Measurements from ENCODE around the gene PPP2R3B. TPM values are rescaled to one million over a fixed set of nuclear protein-coding genes. Genes with fewer than 3 reads are reported as not detected.

PPP2R3B gene
- total RNA-seq, 1 experiment from 2014 or later = 19.1 TPM

- H4K20me1 ChIP-seq (ENCODE audit: insufficient read depth) = no peaks in the 10 kb centered on the region
Measured at GRCh38 chrX:336227-336626, 50.5 kb downstream of the PPP2R3B start.

DNA sequence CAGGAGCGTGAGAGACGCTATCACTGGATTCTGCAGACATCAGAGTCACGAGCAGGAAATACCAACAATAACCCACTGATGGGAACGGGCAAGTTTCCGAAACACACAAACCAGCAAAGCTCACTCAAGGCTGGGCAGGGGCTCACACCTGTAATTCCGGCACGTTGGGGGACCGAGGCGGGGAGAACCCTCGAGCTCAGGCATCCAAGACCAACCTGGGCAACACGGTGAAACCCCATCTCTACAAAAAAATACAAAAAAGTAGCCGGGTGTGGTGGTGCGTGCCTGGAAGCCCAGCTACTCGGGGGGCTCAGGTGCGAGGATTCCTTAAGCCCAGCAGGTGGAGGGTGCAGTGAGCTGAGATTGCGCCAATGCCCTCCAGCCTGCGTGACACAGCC lies 51.0 kb downstream of the PPP2R3B start:
- Histone ChIP-seq H3K9me2 (ENCODE audit: insufficient read depth) (no peaks in the 10 kb centered on the region), H3K79me2 (ENCODE audit: insufficient read depth, low read length) (no peaks in the 10 kb centered on the region), H3K27me3 (ENCODE audit: insufficient read depth, low read length) (no peaks in the 10 kb centered on the region), H4K20me1 (ENCODE audit: insufficient read depth) (no peaks in the 10 kb centered on the region), H3K9me3 (ENCODE audit: control insufficient read depth in 1 of 2, insufficient read depth in 1 of 2, low read depth in 1 of 2, low read length in 2 of 2) (no peaks in the 10 kb centered on the region), H3K36me3 (ENCODE audit: control insufficient read depth in 1 of 2, insufficient read depth in 2 of 2, low read length in 2 of 2) (no peaks in the 10 kb centered on the region), H3K4me2 (ENCODE audit: low read length) (no peak overlapping the region), H3K4me1 (ENCODE audit: control insufficient read depth in 1 of 2, insufficient read depth in 2 of 2, low read length in 2 of 2) (peaks cover 5 to 13% of the 10 kb centered on the region in 2 experiments; a peak in 2 of 4 replicates), H3K27ac (ENCODE audit: low read depth, low read length) (no peak overlapping the region), H2AFZ (ENCODE audit: low read depth, low read length, poor library complexity, severe bottlenecking) (no peak overlapping the region), H3K4me3 (replicated peaks in 1 of 2; ENCODE audit: low read depth in 1 of 2, low read length in 2 of 2) (no peak overlapping the region), H3K9ac (ENCODE audit: low read length) (no peak overlapping the region)
- TF ChIP-seq ZNF274 (IDR thresholded peaks at IDR 0.05; ENCODE audit: low read depth, low read length) = no peak
- TF ChIP-seq, protein P1, sequence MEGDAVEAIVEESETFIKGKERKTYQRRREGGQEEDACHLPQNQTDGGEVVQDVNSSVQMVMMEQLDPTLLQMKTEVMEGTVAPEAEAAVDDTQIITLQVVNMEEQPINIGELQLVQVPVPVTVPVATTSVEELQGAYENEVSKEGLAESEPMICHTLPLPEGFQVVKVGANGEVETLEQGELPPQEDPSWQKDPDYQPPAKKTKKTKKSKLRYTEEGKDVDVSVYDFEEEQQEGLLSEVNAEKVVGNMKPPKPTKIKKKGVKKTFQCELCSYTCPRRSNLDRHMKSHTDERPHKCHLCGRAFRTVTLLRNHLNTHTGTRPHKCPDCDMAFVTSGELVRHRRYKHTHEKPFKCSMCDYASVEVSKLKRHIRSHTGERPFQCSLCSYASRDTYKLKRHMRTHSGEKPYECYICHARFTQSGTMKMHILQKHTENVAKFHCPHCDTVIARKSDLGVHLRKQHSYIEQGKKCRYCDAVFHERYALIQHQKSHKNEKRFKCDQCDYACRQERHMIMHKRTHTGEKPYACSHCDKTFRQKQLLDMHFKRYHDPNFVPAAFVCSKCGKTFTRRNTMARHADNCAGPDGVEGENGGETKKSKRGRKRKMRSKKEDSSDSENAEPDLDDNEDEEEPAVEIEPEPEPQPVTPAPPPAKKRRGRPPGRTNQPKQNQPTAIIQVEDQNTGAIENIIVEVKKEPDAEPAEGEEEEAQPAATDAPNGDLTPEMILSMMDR (IDR thresholded peaks at IDR 0.05 in 2 of 3, conservative IDR thresholded peaks at IDR 0.05 in 1 of 3; ENCODE audit: borderline replicate concordance in 1 of 3, insufficient read depth in 1 of 3, low read depth in 2 of 3, low read length in 2 of 3) = no peak
- TF ChIP-seq FOSL1 (IDR thresholded peaks at IDR 0.05; ENCODE audit: low read depth) = no peak
- no peak for TF ChIP-seq CEBPB (IDR thresholded peaks at IDR 0.05; ENCODE audit: low read depth)
- no peak for TF ChIP-seq EZH2 (IDR thresholded peaks at IDR 0.05)
- BruUV-seq (replicated peaks) = no TSS peak
- POLR2A ChIA-PET = no interaction called here
- ATAC-seq = no peak
- intact Hi-C loops (cut with micrococcal nuclease) = no loop called here
- DNase-seq (ENCODE audit: low read depth, low spot score) = no peak
- CTCF ChIA-PET = no interaction called here
- RAD21 ChIA-PET (ENCODE audit: low non-redundant PET in 1 of 2, low total read pairs in 2 of 2, uncharacterized antibody in 2 of 2, unreplicated experiment in 2 of 2) = no interaction called here

More at GRCh38 chrX:336227-336626, 50.5 kb downstream of the PPP2R3B start:
- Histone ChIP-seq H3K9ac (ENCODE audit: low read length) (no peak overlapping the region), H3K4me2 (ENCODE audit: low read length) (no peak overlapping the region), H3K27me3 (ENCODE audit: insufficient read depth, low read length) (no peaks in the 10 kb centered on the region), H3K9me2 (ENCODE audit: insufficient read depth) (no peaks in the 10 kb centered on the region), H3K79me2 (ENCODE audit: insufficient read depth, low read length) (no peaks in the 10 kb centered on the region), H2AFZ (ENCODE audit: low read depth, low read length, poor library complexity, severe bottlenecking) (no peak overlapping the region), H3K4me3 (replicated peaks in 1 of 2; ENCODE audit: low read depth in 1 of 2, low read length in 2 of 2) (no peak overlapping the region), H3K36me3 (ENCODE audit: control insufficient read depth in 1 of 2, insufficient read depth in 2 of 2, low read length in 2 of 2) (no peaks in the 10 kb centered on the region), H3K27ac (ENCODE audit: low read depth, low read length) (no peak overlapping the region), H3K4me1 (ENCODE audit: control insufficient read depth in 1 of 2, insufficient read depth in 2 of 2, low read length in 2 of 2) (peaks cover 2 to 8% of the 10 kb centered on the region in 2 experiments; a peak in 2 of 4 replicates), H3K9me3 (ENCODE audit: control insufficient read depth in 1 of 2, insufficient read depth in 1 of 2, low read depth in 1 of 2, low read length in 2 of 2) (no peaks in the 10 kb centered on the region)
- no peak for DNase-seq (ENCODE audit: low read depth, low spot score)
- no peak for ATAC-seq
- POLR2A ChIA-PET = no interaction called here
- no TSS peak for BruUV-seq (replicated peaks)
- RAD21 ChIA-PET (ENCODE audit: low non-redundant PET in 1 of 2, low total read pairs in 2 of 2, uncharacterized antibody in 2 of 2, unreplicated experiment in 2 of 2) = no interaction called here
- TF ChIP-seq EGR1 (IDR thresholded peaks at IDR 0.05; ENCODE audit: low read depth) (no peak), ZFX (IDR thresholded peaks at IDR 0.05) (no peak), EZH2 (IDR thresholded peaks at IDR 0.05) (no peak), POLR2A (IDR thresholded peaks at IDR 0.05; ENCODE audit: borderline replicate concordance, extremely low read depth, insufficient read depth, insufficient read length) (no peak), SRF (IDR thresholded peaks at IDR 0.05; ENCODE audit: low read depth) (no peak), SIN3A (IDR thresholded peaks at IDR 0.05; ENCODE audit: low read depth) (no peak)
- CTCF ChIA-PET = no interaction called here
- intact Hi-C loops (cut with micrococcal nuclease) = no loop called here

All from HCT116 (cell line).